HL-60 (cell line): ENCODE measurements around the gene PCBP2.

Experiments used
- DNase-seq, 2 experiments: peaks; one replicate each; pipeline ENCODE4 v3.0.0-alpha.2; 2010 to 2020; ENCODE audit warnings: low read depth in 1 of 2, low spot score in 1 of 2
- H3K27ac ChIP-seq: fragments of 250-450 bp; sonication (Bioruptor Pico); replicated peaks from 2 replicates; pipeline ENCODE4 v1.5.1; 2020; ENCODE audit warnings: mild to moderate bottlenecking, moderate library complexity
- H3K27me3 ChIP-seq: fragments of 250-450 bp; sonication (Bioruptor Pico); 2 replicates; pipeline ENCODE4 v1.5.1; 2021; ENCODE audit warnings: mild to moderate bottlenecking, moderate library complexity; ENCODE audit not compliant: insufficient read depth, poor library complexity, severe bottlenecking
- H3K4me3 ChIP-seq: replicated peaks from 2 replicates; pipeline ENCODE4 v1.5.1; 2011; ENCODE audit warnings: mild to moderate bottlenecking, control low read depth, low read length; ENCODE audit not compliant: insufficient read depth
- CTCF ChIP-seq: IDR thresholded peaks from one replicate; pipeline ENCODE4 v1.5.1; 2011; ENCODE audit warnings: low read length, control low read depth, inconsistent platforms; ENCODE audit not compliant: insufficient read depth
- GABPA ChIP-seq: IDR thresholded peaks from 2 replicates; pipeline ENCODE4 v1.6.1; 2012; ENCODE audit warnings: low read depth
- POLR2AphosphoS5 ChIP-seq: IDR thresholded peaks from 2 replicates; pipeline ENCODE4 v1.6.1; 2012; ENCODE audit warnings: low read depth
- REST ChIP-seq: IDR thresholded peaks from 2 replicates; pipeline ENCODE4 v1.6.1; 2012; ENCODE audit warnings: low read depth; ENCODE audit not compliant: insufficient replicate concordance
- SPI1 ChIP-seq: IDR thresholded peaks from 2 replicates; pipeline ENCODE4 v1.6.1; 2012; ENCODE audit warnings: low read depth, mild to moderate bottlenecking, borderline replicate concordance

Gene PCBP2

GRCh38 chr12:53481939-53482586, 30.2 kb downstream of the PCBP2 start:
- TF ChIP-seq POLR2AphosphoS5 (peak; percentile 38), REST (no peak)
- Histone ChIP-seq H3K27ac (no peak overlapping the region), H3K4me3 (no peak overlapping the region), H3K27me3 (no peaks in the 10 kb centered on the region)
- no peak for DNase-seq

GRCh38 chr12:53482626-53483168, 30.8 kb downstream of the PCBP2 start:
- TF ChIP-seq POLR2AphosphoS5 (peak; percentile 49; the same call in 1 of the 2 replicates), SPI1 (no peak)
- no peaks in the 10 kb centered on the region for H3K27me3 ChIP-seq

GRCh38 chr12:53483225-53483978, 31.5 kb downstream of the PCBP2 start:
- Histone ChIP-seq H3K27me3 (no peaks in the 10 kb centered on the region), H3K4me3 (no peak overlapping the region), H3K27ac (no peak overlapping the region)
- no peak for DNase-seq
- TF ChIP-seq POLR2AphosphoS5 (peak; percentile 45), GABPA (no peak)

More at GRCh38 chr12:53482626-53483168, 30.8 kb downstream of the PCBP2 start:
- Histone ChIP-seq H3K27ac (no peak overlapping the region), H3K4me3 (no peak overlapping the region)
- DNase-seq, result no peak

GRCh38 chr12:53483979-53484377, 32.1 kb downstream of the PCBP2 start:
- no peaks in the 10 kb centered on the region for H3K27me3 ChIP-seq
- no peak overlapping the region for H3K4me3 ChIP-seq
- TF ChIP-seq CTCF (no peak), GABPA (no peak)
- H3K27ac ChIP-seq, result no peak overlapping the region
- no peak for DNase-seq

- TF ChIP-seq GABPA, result no peak
- peak; percentile 57; the same call in 1 of the 2 replicates for TF ChIP-seq POLR2AphosphoS5
- Histone ChIP-seq H3K27me3 (no peaks in the 10 kb centered on the region), H3K27ac (no peak overlapping the region), H3K4me3 (no peak overlapping the region)
- no peak for DNase-seq
These were observed 33.0 kb downstream of the PCBP2 start for GRCh38 chr12:53484686-53485575.

- DNase-seq, result no peak
- Histone ChIP-seq H3K27ac (no peak overlapping the region), H3K27me3 (no peaks in the 10 kb centered on the region), H3K4me3 (no peak overlapping the region)
- TF ChIP-seq REST, result no peak
- TF ChIP-seq SPI1, result no peak
- TF ChIP-seq POLR2AphosphoS5, result no peak
- no peak for TF ChIP-seq GABPA
- no peak for TF ChIP-seq CTCF
These were observed 34.2 kb downstream of the PCBP2 start for GRCh38 chr12:53485955-53486735.
